HG02571 (cell line): ENCODE data around the gene TMEM252.

Experiments
- ATAC-seq: cut with Tn5 transposase; IDR thresholded peaks from one replicate; pipeline ENCODE4 v1.9.1; 2021; ENCODE audit warnings: mild to moderate bottlenecking, moderate library complexity; ENCODE audit not compliant: unreplicated experiment

Gene TMEM252

DNA sequence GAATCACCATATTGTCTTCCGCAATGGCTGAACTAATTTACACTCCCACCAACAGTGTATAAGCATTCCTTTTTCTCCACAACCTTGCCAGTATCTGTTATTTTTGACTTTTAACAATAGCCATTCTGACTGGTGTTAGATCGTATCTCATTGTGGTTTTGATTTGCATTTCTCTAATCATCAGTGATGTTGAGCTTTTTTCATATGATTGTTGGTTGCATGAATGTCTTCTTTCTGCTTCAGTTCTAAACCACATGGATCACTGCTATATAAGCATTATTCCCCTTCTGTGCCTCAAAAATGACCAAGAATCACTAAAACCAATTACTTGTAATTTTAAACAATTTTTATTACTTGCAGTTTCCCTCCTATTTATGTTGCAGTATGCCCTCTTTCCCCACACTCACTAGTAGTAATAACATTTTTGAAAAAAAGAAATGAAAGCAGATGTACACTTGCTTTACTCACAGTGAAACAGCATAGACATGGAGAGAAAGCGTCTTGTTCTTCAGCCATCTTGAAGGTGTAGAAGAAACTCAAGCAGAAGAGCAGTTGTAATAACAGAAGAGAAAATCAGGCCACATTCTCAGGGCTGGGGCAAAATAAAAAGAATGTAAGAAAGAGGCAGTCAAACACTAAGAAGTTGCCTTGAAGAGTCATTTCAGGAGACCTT, 4.5 kb upstream of the TMEM252 start:
- peak; percentile 52 for ATAC-seq

DNA sequence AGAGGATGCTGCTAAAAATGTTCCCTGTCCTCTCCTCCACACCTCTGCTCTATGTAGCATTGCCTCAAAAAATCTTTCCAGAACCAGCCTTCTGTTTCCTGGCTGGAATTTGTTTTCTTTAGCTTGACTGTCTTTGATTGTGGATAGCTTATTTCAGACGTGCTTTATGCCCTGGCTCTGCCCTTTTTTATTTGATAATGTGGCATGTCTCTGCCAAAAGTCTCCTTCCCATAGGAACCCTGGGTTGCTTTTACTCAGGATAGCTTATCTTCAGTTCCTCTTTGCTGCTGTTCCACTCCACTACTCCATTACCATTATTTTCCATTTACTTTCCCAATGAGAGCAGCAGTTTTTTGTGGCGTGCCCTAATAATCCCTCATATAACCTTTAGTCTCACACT, 885 bp upstream of the TMEM252 start:
- no peak for ATAC-seq

DNA sequence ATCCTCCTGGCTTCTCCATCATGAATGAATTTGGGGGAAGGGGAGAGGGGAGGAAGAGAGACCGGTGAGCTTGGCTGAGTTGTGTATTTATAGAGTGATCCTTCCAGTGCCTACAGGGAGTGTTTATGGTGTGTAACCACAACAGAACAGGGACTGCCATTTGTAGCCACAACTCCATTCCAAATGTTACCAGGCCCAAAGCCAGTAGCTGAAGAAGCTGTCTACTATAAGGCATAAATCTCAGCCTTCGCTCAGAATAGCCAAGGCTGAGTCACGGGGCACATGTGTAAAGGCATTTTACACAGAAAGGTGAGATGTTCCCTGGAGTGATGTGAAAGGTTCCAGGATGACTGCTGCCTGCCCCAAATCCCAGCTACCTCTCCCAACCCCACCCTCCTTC, 2.5 kb downstream of the TMEM252 start:
- ATAC-seq: no peak

DNA sequence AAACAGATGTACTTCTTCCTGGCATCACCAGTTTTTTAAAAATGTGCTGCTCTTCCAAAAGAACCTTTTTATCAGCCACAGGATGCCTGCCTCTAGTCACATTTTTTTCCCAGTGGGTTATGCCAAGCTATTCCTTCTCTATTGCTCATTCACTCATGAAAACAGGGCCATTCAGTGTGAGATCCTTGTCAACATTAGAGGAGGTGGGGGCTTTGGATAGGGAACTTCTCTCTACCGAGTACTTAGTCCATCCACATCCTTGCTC, 3.1 kb downstream of the TMEM252 start:
- ATAC-seq: no peak

DNA sequence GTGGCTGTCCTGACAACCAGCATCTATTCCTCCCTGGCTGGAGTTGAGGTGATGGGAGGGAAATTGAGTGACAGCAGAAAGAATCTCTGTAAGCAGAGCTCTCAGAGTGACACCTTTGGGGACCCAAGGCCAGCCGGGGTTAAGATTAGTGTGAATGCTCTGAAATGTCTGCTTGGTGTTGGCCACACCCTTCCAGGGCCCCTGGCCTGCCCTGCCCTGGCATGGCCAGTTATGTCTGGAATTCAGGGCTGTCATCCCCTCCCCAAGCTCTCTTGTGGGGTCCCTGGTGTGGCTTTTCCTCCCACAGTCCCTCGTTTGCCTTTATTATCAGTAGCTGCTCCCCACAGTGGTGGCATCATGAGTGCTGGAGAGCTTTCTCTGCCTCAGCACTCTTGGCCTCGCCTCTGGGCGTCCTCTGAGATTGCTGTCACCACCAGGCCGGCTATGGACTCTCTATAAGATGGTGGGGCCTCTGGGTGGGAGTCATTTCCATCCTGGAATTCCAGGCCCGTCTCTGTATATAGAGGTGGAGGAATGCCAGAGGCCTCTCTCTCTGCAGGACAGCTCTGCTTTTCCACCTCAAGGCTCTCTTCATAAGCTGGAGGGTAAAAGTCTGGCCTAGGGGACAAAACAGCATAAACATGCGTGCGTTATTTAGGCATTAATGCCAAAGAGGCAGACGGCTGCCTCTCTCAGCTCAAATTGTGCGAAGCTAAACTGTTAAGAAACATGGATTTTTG, 3.6 kb downstream of the TMEM252 start:
- ATAC-seq: no peak

DNA sequence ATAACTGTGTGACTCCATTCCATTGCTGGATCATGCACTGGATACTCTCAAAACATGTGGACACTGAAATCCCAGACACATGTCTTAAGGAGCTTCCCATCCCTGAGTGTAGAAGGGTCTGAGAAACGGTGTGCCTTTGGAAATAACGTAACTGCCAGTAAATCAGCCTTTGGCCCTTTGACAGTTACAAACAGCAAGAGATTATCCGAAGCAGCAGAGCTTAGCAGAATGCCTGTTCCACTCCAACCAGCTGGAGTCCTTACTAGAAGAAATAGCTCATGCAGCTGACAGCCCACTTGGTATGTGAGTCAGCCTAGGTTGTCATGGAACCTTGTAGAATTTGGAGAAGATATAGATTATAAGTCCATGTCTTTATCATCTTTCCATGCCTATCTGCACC, 7.0 kb downstream of the TMEM252 start:
- ATAC-seq: no peak

DNA sequence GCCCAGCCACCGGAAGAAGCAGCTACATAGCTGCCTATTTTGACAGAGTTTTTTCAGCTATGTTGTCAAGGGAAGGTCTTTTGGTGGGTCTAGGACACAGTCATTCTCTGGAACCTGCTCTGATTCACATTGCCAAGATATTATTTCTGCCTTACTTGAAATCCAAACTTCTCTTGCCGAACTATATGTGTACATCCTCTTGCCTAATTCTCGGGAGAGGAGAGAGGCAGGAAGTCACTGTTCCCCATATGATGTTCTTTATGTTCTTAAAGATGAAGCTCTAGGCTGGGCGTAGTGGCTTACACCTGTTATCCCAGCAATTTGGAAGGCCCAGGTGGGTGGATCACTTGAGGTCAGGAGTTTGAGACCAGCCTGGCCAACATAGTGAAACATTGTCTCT, 8.6 kb downstream of the TMEM252 start:
- no peak for ATAC-seq

DNA sequence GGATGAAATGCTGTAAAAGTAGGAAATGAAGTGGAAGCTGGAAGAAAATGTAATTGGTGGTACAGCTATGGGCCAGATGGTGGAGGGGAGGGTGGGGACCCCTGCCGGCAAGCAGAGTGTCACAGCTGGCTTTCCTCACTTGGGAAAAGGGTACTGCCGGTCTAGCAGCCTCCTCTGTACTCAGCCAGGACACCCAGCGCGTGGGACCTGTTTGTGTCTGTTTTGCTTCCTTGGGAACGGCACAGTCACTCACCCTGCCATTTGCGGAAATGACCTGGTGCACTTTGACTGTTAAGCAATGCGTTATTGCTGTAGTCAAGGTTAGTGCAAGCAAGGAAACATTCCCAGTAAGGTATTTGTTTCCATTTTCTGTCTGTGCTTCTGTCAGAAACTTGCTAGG, 10.1 kb downstream of the TMEM252 start:
- ATAC-seq: no peak

DNA sequence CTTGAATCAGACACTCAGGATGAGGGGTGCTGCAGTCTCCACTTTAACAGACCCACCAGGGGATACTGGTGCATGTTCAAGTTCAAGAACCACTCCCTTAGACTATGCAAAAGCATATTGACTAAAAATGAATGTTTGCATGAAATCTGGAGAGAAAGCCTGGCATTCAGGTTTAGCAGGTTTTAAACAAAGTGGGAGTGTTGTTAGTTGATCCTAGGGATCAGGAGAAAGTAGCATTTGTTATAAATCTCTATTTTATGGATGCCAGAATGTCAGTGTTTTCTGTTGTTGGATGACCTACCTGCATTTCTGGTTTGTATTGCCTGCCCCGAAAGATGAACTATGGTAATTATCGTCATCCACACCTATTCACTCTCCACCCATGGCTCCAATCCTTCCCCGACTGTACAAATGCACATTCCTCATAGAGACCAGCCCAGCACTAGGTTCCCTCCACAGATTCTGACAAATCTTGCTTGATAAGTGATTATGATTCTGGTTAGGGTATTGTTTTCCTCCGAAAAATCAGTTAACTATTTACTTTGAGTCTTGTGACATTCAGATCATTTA, 17.2 kb downstream of the TMEM252 start:
- ATAC-seq: no peak

DNA sequence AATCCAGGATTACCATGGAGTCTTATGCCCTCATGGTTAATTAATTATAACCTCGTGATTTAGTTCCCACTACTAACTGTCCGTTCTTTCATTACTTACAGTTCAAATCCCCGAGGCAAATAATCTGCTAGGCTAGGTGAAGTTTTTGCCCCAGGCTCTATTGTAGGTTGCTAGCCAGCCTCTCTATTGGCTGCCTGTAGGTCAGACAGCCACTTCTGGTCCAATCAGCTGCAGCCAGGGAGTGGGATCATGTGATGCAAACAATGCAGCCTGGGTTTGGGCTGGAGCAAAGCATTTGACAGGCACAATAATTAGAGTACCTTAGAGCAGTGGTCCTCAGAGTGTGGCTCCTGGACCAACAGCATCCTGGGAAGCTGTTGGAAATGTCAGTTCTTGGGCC, 17.7 kb downstream of the TMEM252 start:
- no peak for ATAC-seq

DNA sequence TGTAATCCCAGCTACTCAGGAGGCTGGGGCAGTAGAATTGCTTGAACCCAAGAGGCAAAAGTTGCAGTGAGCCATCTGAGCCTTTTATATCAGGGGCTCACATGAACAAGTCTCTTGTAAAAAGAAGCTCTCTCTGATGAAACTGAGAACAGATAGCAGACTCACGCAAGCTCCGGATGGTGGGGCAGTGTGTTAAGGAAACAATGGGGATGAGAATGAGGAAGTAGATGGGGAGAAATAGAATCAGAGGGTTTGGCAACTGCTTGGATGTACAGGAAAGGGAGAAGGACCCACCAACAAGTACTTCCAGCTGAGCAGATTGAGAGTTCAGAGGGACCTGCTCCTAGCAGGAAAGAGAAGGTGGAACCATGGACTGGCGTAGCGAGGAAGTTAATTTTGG, 18.6 kb downstream of the TMEM252 start:
- ATAC-seq: no peak

DNA sequence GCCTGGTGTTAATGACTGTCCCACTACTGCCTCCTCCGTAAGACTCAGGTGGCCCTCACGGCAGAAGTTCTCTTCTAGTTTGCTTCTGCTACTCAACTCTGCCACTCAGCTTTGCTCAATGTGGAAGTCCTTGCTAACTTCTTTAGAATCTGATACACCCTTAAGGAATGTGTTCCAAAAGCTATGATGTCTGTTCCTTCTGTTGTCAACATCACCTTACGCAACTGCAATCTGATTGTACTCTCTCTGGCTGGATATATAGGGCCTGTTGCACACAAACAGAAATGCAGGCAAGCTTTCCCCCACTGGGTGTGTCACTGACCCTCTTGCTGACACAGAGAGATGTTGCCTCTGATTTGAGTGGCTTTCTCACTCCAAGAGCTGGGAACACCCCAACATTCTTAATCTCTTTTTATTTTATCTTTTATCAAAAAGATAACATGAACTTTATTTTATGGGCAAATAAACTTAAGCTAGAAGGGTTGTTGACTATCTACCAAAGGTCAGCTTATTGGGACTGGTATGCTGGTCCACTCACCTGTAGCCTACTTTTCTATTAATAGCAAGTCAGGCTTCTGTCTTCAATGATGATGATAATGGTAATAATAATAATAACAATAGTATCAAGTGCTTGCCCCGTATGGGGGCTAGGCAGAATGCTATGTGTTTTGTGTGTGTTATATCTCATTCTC, 25.2 kb downstream of the TMEM252 start:
- no peak for ATAC-seq

DNA sequence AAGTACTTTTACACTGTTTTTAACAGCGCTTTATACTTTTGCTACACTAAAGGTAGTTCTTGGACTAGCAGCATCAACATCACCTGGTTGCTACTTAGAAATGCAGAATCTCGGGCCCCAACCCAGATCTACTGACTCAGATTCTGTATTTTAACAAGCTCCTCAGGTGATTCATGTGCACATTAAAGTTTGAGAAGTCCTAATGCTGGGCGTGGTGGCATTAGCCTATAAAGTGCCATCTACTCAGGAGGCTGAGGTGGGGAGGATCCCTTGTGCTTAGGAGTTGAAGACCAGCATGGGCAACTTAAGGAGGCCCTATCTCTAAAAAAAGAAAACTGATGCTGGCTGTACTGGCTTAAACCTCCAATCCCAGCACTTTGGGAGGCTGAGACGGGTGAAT, 26.7 kb downstream of the TMEM252 start:
- ATAC-seq: no peak

DNA sequence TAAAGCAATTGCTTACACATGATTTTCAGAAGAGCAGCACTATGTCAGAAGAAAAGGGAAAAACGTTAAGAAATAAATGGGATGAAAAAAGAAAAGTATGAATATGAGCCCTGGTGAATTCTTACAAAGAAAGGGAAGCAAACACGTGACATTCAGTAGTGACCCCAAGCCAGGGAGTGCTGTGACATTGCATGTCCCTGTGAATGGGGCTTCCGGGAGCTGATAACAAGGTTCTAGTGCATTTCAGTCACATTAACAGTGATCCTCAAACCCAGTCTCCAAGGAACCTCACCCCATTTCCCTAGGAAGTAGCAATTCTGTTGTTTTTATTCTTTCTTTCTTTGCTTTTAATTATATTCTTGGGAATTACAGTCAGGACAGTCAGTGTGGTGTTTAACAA, 27.3 kb downstream of the TMEM252 start:
- no peak for ATAC-seq

DNA sequence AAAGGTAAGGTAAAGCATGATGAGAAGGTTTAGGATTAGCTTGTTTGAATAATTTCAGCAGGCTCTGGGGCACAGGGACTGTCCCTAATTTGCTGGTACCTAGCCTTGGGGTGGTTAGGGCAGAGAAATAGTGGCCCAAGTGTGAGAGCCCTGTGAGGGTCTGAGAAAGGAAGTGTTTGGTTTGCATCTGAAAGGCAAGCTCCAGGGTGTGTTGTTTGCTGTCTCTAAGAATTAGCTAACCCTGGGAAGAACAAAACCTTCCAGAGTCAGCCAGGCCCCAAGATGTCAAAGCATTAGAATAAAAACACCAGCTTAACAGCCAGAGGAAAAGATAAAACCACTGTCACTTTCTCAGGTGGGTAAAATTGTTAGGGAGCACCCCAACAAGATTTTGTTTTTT, 31.0 kb downstream of the TMEM252 start:
- no peak for ATAC-seq

DNA sequence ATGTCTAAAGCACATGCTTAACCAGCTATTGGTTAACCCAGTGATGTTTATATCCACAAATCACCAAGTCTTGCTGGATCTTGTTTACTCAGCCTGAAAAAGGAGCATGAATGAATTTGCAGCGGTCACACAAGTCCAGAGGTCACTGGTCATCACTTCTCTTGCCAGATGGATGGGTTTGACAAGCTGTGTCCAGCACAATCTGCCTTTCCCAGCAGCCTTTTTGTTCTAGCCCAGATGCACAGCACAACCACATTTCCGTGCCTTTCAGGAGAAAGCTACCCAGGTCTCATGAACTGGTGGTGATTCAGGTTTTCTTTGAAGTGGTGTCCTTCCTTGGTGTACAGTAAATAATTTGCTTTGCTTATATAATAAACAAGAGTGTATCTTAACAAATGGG, 32.1 kb downstream of the TMEM252 start:
- no peak for ATAC-seq

DNA sequence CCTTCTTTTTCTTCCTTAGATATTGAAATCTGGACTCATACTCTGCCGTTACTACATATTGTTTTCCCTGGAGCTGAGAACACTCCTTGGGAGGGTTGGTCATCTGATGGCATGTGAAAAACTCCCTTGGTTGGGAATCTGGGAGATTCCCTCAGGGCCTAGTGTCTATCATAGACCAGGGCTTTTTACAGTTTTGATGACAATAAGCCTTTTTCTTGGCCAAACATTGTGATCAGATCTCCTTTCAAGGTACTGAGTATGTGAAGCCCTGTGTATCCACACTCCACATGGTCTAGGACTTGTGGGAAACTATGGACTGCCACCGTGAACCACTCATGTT, 32.9 kb downstream of the TMEM252 start:
- no peak for ATAC-seq

DNA sequence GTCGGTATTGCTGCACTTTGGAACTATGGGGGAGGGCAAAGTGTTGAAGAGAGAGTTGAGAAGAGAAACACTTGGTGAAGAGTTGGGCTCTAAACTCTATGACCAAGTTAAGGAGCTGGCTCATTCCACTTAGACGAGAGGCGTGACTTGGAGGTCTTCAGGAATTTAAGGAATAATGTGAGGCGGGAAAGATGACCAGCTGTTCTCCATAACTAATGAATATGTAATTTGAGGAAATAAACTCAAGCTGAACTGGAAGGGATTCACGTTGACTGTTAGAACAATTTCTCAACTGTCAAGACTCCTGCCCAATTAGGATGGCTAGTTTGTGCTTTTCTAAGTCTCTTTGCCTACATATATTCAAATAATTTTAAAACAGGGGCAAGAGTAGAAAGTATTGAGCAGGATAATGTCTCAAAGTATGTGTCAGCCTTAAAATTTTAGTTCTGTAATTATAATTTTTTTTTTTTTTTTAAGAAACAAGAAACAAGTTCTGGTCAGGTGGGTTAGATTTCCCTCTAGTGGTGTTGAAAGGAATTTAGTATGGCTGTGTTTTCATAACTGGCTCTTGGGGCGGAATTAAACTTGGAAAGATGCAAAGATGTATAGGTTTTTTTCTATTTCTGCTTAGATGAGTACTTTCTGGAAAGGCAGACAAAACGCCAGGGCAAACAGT, 33.4 kb downstream of the TMEM252 start:
- ATAC-seq: no peak

DNA sequence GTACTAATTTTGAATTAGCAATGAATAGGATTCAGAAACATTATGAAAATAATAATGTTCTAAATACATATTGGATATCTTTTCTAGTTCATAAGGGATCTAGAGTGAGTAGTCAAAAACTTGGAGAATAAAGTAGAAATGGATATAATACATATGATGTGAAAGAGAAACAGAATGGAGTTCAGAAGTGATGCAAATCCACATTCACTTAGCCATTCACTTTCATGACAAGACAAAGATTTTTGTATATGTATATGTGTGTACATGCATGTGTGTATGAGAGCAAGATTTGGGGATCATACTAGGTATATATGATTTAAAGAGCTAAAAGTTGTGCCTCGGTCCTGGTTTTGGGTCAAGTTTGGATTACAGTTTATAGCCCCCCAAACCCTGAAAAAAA, 34.1 kb downstream of the TMEM252 start:
- no peak for ATAC-seq

DNA sequence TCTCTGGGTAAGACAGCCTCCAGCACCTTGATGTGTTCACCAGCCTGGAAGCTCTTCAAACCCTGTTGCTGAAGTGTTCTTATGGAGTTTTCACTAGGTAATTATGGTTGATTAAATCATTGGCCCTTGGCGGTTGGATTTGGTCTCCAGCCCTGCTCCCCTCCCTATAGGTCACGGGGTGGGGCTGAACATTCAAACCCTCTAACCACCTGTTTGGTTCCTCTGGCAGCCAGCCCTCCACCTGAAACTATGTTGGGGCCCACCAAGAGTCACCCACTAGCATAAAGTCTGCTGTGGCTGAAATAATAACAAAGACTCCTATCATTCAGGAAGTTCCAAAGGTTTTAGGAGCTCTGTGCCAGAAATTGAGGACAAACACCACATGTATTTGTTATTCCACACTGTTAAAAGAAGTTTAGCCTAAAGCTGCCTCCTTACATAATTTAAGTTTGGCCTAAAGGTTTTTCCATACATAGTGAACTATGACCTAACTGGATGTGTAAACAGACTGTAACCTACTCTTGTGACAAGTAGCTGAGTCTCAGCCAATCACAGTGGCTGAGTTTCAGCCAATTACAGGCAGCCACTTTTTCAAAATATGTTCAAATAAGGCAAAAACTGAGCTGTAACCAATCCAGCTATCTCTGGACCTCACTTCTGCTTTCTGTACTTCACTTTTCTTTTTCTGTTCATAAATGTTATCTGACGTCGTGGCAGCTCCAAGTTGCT, 34.8 kb downstream of the TMEM252 start:
- peak; percentile 59 for ATAC-seq

DNA sequence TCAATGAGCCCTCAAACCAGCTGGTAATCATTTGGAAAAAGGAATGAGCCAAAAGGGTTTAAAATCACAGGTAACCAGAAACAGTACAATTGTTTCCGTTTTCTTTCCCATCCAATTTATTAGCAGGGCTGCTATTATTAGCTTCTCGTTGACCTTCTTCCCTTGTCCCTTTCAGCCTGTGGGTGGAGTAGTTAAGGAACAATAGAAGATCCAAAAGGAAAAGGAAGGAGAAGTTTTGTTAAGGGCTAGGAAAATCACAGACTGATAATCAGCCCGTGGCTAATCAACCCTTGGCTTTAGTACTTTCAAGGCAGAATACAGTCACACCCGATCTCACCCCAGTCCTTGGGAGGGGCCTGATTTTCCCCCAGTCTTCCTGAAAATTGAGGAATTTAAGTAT, 38.4 kb downstream of the TMEM252 start:
- ATAC-seq: no peak
